Measurements from ENCODE around the gene DCAF7. TPM values are rescaled to one million over a fixed set of nuclear protein-coding genes. Genes with fewer than 3 reads are reported as not detected.

Gene DCAF7
- total and polyA plus RNA-seq, 2 of the 4 experiments (the other 2 are of a cell fraction): 40.9 to 52.8 TPM

DNA sequence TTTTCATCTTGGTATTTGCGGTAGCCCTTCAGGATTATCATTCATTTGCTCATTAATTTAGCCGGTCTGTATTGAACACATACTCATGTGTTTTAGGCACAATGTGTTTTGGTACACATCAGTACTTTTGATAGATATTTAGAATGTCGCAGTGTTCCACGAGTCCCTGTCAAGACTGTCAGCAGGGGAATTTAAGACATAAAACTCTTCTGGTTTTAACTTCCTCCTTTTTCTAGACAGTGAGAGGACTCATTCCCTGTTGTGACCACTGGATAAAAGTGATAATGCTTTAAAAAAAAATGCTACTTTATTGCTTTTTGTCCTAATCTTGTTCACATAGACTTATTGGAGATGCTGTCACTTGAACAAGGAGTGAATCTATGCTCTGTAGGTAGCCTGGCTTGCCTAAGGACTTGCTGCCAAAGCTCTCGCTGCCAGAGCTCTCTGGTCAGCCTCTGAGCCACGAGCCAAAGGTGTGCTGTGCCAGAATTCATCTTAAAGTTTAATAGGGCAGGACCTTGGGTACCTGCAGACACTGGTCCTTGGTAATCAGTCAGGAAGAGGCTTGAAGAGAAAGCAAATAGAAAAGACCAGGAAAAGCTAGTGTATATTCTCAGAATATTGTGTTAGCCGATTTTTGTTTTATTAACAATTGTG lies 5.4 kb downstream of the DCAF7 start:
- 100% methylated on average over 1 of the region's 7 CpGs; no CpG with 5 or more reads in 1 of the 2 experiments for WGBS, 2 experiments (ENCODE audit: extremely low coverage in 2 of 2, insufficient read length in 1 of 2)
- H3K27me3 ChIP-seq (ENCODE audit: control insufficient read depth, insufficient read depth, low read length): no peaks in the 10 kb centered on the region
- H3K18ac ChIP-seq (ENCODE audit: low read depth, low read length): no peak overlapping the region
- no peak overlapping the region for H4K5ac ChIP-seq (ENCODE audit: low read depth, low read length)
- no peak overlapping the region for H3K4ac ChIP-seq (ENCODE audit: low read depth, low read length)
- no TSS peak for BruUV-seq (replicated peaks)
- no peak overlapping the region for H3K56ac ChIP-seq (ENCODE audit: extremely low read depth, insufficient read depth, low read length)
- in situ Hi-C loops (cut with MboI; ENCODE audit: low sequenced_read_pairs): no loop called here
- no peak overlapping the region for H2AK5ac ChIP-seq (ENCODE audit: low read depth, low read length)
- no peak overlapping the region for H3K14ac ChIP-seq (replicated peaks; ENCODE audit: low read depth, low read length)
- DNase-seq (no peak), ATAC-seq (ENCODE audit: low read depth) (no peak)
- peaks cover 7% of the 10 kb centered on the region for H3K4me1 ChIP-seq (ENCODE audit: control insufficient read depth, insufficient read depth, low read length)
- intact Hi-C loops (cut with micrococcal nuclease): no loop called here
- H3K4me2 ChIP-seq (ENCODE audit: low read depth, low read length): no peak overlapping the region
- no peak overlapping the region for H2AFZ ChIP-seq (replicated peaks; ENCODE audit: low read length, poor library complexity)
- peaks cover 81% of the 10 kb centered on the region for H4K20me1 ChIP-seq (ENCODE audit: insufficient read depth, low read length)
- H2BK5ac ChIP-seq (ENCODE audit: low read depth, low read length, poor library complexity, severe bottlenecking): no peak overlapping the region
- ChIA-PET POLR2A (ENCODE audit: unreplicated experiment) (no interaction called here), CTCF (no interaction called here)
- peaks cover 11% of the 10 kb centered on the region for H3K9me1 ChIP-seq (ENCODE audit: insufficient read depth, low read length)
- peaks cover 3 to 65% of the 10 kb centered on the region in 2 experiments; a peak in 2 of 4 replicates for H3K79me1 ChIP-seq (ENCODE audit: low read depth in 1 of 2, low read length in 2 of 2)
- H2BK20ac ChIP-seq (ENCODE audit: low read depth, low read length): no peak overlapping the region
- no peaks in the 10 kb centered on the region for H3K36me3 ChIP-seq (ENCODE audit: control insufficient read depth, insufficient read depth, low read length)
- dilution Hi-C loops (cut with HindIII; ENCODE audit: low sequenced_read_pairs, unreplicated experiment): no loop called here
- no peak overlapping the region for H3K9ac ChIP-seq (ENCODE audit: low read depth, low read length)
- H3K23ac ChIP-seq (ENCODE audit: low read depth, low read length): no peak overlapping the region
- no peak overlapping the region for H2AK9ac ChIP-seq (replicated peaks; ENCODE audit: low read depth, low read length, poor library complexity)
- H3K4me3 ChIP-seq (ENCODE audit: insufficient read depth, low read depth, low read length): no peak overlapping the region
- H4K91ac ChIP-seq (ENCODE audit: insufficient read depth, low read depth, low read length): no peak overlapping the region
- TF ChIP-seq SMC3 (IDR thresholded peaks at IDR 0.05; ENCODE audit: low read depth, low read length): no peak
- TF ChIP-seq, protein P1, sequence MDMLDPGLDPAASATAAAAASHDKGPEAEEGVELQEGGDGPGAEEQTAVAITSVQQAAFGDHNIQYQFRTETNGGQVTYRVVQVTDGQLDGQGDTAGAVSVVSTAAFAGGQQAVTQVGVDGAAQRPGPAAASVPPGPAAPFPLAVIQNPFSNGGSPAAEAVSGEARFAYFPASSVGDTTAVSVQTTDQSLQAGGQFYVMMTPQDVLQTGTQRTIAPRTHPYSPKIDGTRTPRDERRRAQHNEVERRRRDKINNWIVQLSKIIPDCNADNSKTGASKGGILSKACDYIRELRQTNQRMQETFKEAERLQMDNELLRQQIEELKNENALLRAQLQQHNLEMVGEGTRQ (IDR thresholded peaks at IDR 0.05; ENCODE audit: low read depth, low read length): no peak
- TF ChIP-seq CTCF (conservative IDR thresholded peaks at IDR 0.05; ENCODE audit: low read depth, low read length): no peak
- TF ChIP-seq RFX5 (IDR thresholded peaks at IDR 0.05; ENCODE audit: low read depth, low read length): no peak
- TF ChIP-seq NFE2L2 (IDR thresholded peaks at IDR 0.05; ENCODE audit: low read depth, low read length): no peak
- no peak for TF ChIP-seq RAD21 (IDR thresholded peaks at IDR 0.05; ENCODE audit: low read length)
- no peak for TF ChIP-seq RCOR1 (IDR thresholded peaks at IDR 0.05; ENCODE audit: insufficient replicate concordance, low read length)
- TF ChIP-seq MAZ (IDR thresholded peaks at IDR 0.05; ENCODE audit: borderline replicate concordance, low read depth, low read length): no peak
- TF ChIP-seq CHD1 (IDR thresholded peaks at IDR 0.05; ENCODE audit: low read depth, low read length): no peak
- TF ChIP-seq POLR2A (IDR thresholded peaks at IDR 0.05; ENCODE audit: low read depth, low read length): no peak
- no peak for TF ChIP-seq FOS (IDR thresholded peaks at IDR 0.05; ENCODE audit: low read depth, low read length)
- TF ChIP-seq BHLHE40 (IDR thresholded peaks at IDR 0.05; ENCODE audit: low read depth, low read length): no peak
- no peak for TF ChIP-seq CEBPB (IDR thresholded peaks at IDR 0.05; ENCODE audit: low read depth, low read length)
- TF ChIP-seq MAFK (IDR thresholded peaks at IDR 0.05; ENCODE audit: low read depth, low read length): no peak
- TF ChIP-seq MXI1 (IDR thresholded peaks at IDR 0.05; ENCODE audit: borderline replicate concordance, low read depth, low read length): no peak
- TF ChIP-seq, protein P2, sequence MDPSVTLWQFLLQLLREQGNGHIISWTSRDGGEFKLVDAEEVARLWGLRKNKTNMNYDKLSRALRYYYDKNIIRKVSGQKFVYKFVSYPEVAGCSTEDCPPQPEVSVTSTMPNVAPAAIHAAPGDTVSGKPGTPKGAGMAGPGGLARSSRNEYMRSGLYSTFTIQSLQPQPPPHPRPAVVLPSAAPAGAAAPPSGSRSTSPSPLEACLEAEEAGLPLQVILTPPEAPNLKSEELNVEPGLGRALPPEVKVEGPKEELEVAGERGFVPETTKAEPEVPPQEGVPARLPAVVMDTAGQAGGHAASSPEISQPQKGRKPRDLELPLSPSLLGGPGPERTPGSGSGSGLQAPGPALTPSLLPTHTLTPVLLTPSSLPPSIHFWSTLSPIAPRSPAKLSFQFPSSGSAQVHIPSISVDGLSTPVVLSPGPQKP (IDR thresholded peaks at IDR 0.05; ENCODE audit: borderline replicate concordance, low read depth, low read length): no peak
- no peaks in the 10 kb centered on the region for H3K9me3 ChIP-seq (ENCODE audit: control insufficient read depth, insufficient read depth, low read length)
- no peak overlapping the region for H2BK120ac ChIP-seq (ENCODE audit: low read depth, low read length)
- no peak overlapping the region for H3K27ac ChIP-seq (ENCODE audit: insufficient read depth, low read length)
- H4K8ac ChIP-seq (ENCODE audit: low read depth in 2 of 2, low read length in 2 of 2): no peak overlapping the region
- H2BK15ac ChIP-seq (ENCODE audit: low read depth, low read length): no peak overlapping the region

Data from IMR-90 (cell line).